ENCODE measurements around the gene NAMPT.

DNA sequence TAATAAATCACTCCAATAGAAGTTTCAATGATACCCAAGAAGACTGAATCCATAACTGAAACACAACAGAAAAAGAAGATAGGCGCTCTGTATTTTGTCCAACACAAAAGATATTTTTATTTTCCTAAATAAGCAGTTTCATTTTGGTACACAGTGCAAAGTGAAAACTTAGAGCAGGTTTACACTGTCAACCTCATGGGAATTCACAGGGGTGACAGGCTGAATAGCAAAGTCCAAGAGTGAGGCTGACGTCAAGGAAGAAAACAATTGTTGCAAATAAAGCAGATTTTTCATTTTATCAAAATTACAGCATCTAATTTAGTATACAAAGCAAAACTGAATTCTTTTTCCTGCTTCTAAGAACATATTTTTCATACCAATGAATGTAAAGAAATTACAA, 28.6 kb downstream of the NAMPT start:
- TF ChIP-seq MIER1 (IDR thresholded peaks at IDR 0.05; ENCODE audit: low read depth) (no peak), SMC3 (conservative IDR thresholded peaks at IDR 0.05; ENCODE audit: insufficient read depth, low read depth, low read length) (no peak), JUNB (CRISPR knock-in tag; conservative IDR thresholded peaks at IDR 0.05) (no peak), CTCF (IDR thresholded peaks at IDR 0.05 in 2 of 3, conservative IDR thresholded peaks at IDR 0.05 in 1 of 3; ENCODE audit: insufficient read depth in 2 of 3, low read depth in 1 of 3, low read length in 3 of 3) (no peak), PHF21A (IDR thresholded peaks at IDR 0.05; ENCODE audit: borderline replicate concordance, low read depth) (no peak), TARDBP (IDR thresholded peaks at IDR 0.05) (no peak), MTA1 (IDR thresholded peaks at IDR 0.05; ENCODE audit: borderline replicate concordance) (no peak), SMARCB1 (IDR thresholded peaks at IDR 0.05; ENCODE audit: insufficient read length, low read depth) (no peak), MAFK (IDR thresholded peaks at IDR 0.05; ENCODE audit: low read length) (no peak), ZNF740 (CRISPR knock-in tag; IDR thresholded peaks at IDR 0.05) (no peak), ZNF740 (tag; IDR thresholded peaks at IDR 0.05) (no peak)

All from K562 (cell line).